Upper lobe of right lung (tissue), 1 donor: Measurements from ENCODE around the gene CYB561A3. TPM values are rescaled to one million over a fixed set of nuclear protein-coding genes. Genes with fewer than 3 reads are reported as not detected.
A peak's percentile ranks its signal among the peaks of the same experiment; 100 is the strongest.

Experiments used
- ATAC-seq: fragments of 200-7000 bp; cut with Tn5 transposase; one replicate; pipeline ENCODE4 v1.9.1; 2020; ENCODE audit warnings: mild to moderate bottlenecking, moderate library complexity
- DNase-seq: peaks from one replicate; pipeline ENCODE4 v3.0.0-alpha.2; 2020
- H3K27ac ChIP-seq: fragments of 200-600 bp; one replicate; pipeline ENCODE4 v1.8.0; 2022
- H3K27me3 ChIP-seq: fragments of 200-600 bp; one replicate; pipeline ENCODE4 v1.8.0; 2022; ENCODE audit warnings: mild to moderate bottlenecking
- H3K36me3 ChIP-seq: fragments of 200-600 bp; one replicate; pipeline ENCODE4 v1.8.0; 2022
- H3K4me1 ChIP-seq: fragments of 200-600 bp; one replicate; pipeline ENCODE4 v1.8.0; 2022
- H3K4me3 ChIP-seq: fragments of 200-600 bp; one replicate; pipeline ENCODE4 v1.8.0; 2022; ENCODE audit warnings: mild to moderate bottlenecking
- H3K9me3 ChIP-seq: fragments of 200-600 bp; one replicate; pipeline ENCODE4 v1.8.0; 2022
- CTCF ChIP-seq: fragments of 200-600 bp; IDR thresholded peaks from one replicate; pipeline ENCODE4 v1.8.0; 2022; ENCODE audit warnings: antibody characterized with exemption
- intact Hi-C: fragments of 100-400 bp; cut with DNase I; formaldehyde crosslinking; loops from one replicate; pipeline ENCODE4 v1.11.0; 2022
- total RNA-seq: library from RNA; stranded (reverse); fragmentation: NEBNext Ultra II Directional; extraction: Animal tissue kit (Norgen Biotek cat#: 25700); gene quantifications from one replicate; pipeline ENCODE4 v1.2.1, GENCODE V29; 2021
- donor health status: DM: no; HTN: yes; CAD: no; lungs with severe emphysema.

Gene CYB561A3
- total RNA-seq, 1 donor from 2014 or later: 50.3 TPM

GRCh38 chr11:61349189-61349751, 12.4 kb downstream of the CYB561A3 start:
- DNase-seq: no peak
- intact Hi-C loops: no loop called here
- no peak for TF ChIP-seq CTCF
- Histone ChIP-seq H3K4me1 (no peaks in the 10 kb centered on the region), H3K9me3 (no peaks in the 10 kb centered on the region), H3K36me3 (peaks cover 55% of the 10 kb centered on the region), H3K27ac (no peak overlapping the region), H3K27me3 (no peaks in the 10 kb centered on the region), H3K4me3 (no peak overlapping the region)
- ATAC-seq: no peak

- TF ChIP-seq CTCF: no peak
- intact Hi-C loops: no loop called here
- Histone ChIP-seq H3K27ac (peak overlapping the region; percentile 68), H3K4me3 (no peak overlapping the region), H3K4me1 (no peaks in the 10 kb centered on the region), H3K36me3 (peaks cover 42% of the 10 kb centered on the region), H3K27me3 (no peaks in the 10 kb centered on the region), H3K9me3 (no peaks in the 10 kb centered on the region)
- peak; percentile 58 for ATAC-seq
- peak; percentile 64 for DNase-seq
Measured at GRCh38 chr11:61347916-61348461, 13.7 kb downstream of the CYB561A3 start.

GRCh38 chr11:61345954-61346843, 15.5 kb downstream of the CYB561A3 start:
- no peaks in the 10 kb centered on the region for H3K4me1 ChIP-seq
- H3K27me3 ChIP-seq: no peaks in the 10 kb centered on the region
- DNase-seq (no peak), ATAC-seq (no peak)
- peaks cover 26% of the 10 kb centered on the region for H3K36me3 ChIP-seq
- H3K4me3 ChIP-seq: no peak overlapping the region
- intact Hi-C loops: no loop called here
- H3K9me3 ChIP-seq: no peaks in the 10 kb centered on the region
- TF ChIP-seq CTCF: no peak
- peak overlapping the region; percentile 19 for H3K27ac ChIP-seq

- Histone ChIP-seq H3K27ac (peak overlapping the region; percentile 19), H3K4me3 (no peak overlapping the region), H3K27me3 (no peaks in the 10 kb centered on the region), H3K36me3 (peaks cover 17% of the 10 kb centered on the region), H3K4me1 (no peaks in the 10 kb centered on the region), H3K9me3 (no peaks in the 10 kb centered on the region)
- intact Hi-C loops: no loop called here
- TF ChIP-seq CTCF: no peak
- DNase-seq: no peak
- no peak for ATAC-seq
Measured at GRCh38 chr11:61345170-61345610, 16.5 kb downstream of the CYB561A3 start.

GRCh38 chr11:61343792-61344745, 17.6 kb downstream of the CYB561A3 start:
- Histone ChIP-seq H3K4me1 (no peaks in the 10 kb centered on the region), H3K27me3 (no peaks in the 10 kb centered on the region), H3K27ac (no peak overlapping the region), H3K4me3 (no peak overlapping the region), H3K36me3 (peaks cover 6% of the 10 kb centered on the region), H3K9me3 (no peaks in the 10 kb centered on the region)
- intact Hi-C loops: no loop called here
- no peak for DNase-seq
- no peak for ATAC-seq
- no peak for TF ChIP-seq CTCF
